EL (cell line): Measurements from ENCODE around the gene HSD11B2.

Source experiments
- DNase-seq: peaks from one replicate; pipeline ENCODE4 v3.0.0-alpha.2; 2016

HSD11B2 gene

GRCh38 chr16:67430977-67431774 lies at the start of gene HSD11B2:
TSS of gene HSD11B2 (plus strand) at chr16:67431121. CDS start at chr16:67431249, 128 bp downstream.
- DNase-seq = peak; percentile 68

- no peak for DNase-seq
These were observed 47.6 kb upstream of the HSD11B2 start for GRCh38 chr16:67383284-67383683.

GRCh38 chr16:67384778-67385510 lies 46.0 kb upstream of the HSD11B2 start:
- no peak for DNase-seq

- DNase-seq = no peak
These were observed 44.0 kb upstream of the HSD11B2 start for GRCh38 chr16:67386861-67387455.

GRCh38 chr16:67387479-67388079 lies 43.3 kb upstream of the HSD11B2 start:
- no peak for DNase-seq

- DNase-seq = no peak
These were observed 42.7 kb upstream of the HSD11B2 start for GRCh38 chr16:67388191-67388590.

GRCh38 chr16:67388591-67388990 lies 42.3 kb upstream of the HSD11B2 start:
- no peak for DNase-seq

GRCh38 chr16:67389911-67390815 lies 40.8 kb upstream of the HSD11B2 start:
- no peak for DNase-seq

GRCh38 chr16:67390816-67391423 lies 40.0 kb upstream of the HSD11B2 start:
- DNase-seq = no peak

- no peak for DNase-seq
These were observed 39.3 kb upstream of the HSD11B2 start for GRCh38 chr16:67391424-67392300.

GRCh38 chr16:67392301-67393059 lies 38.4 kb upstream of the HSD11B2 start:
- no peak for DNase-seq

GRCh38 chr16:67393111-67393787 lies 37.7 kb upstream of the HSD11B2 start, which contains the start of gene TPPP3:
TSS of gene TPPP3 (minus strand) at chr16:67393498. CDS start at chr16:67391111, 2,387 bp downstream.
- peak; percentile 78 for DNase-seq

- DNase-seq = no peak
These were observed 37.1 kb upstream of the HSD11B2 start for GRCh38 chr16:67393788-67394154.

GRCh38 chr16:67394155-67395104 lies 36.5 kb upstream of the HSD11B2 start:
- no peak for DNase-seq

- DNase-seq = no peak
These were observed 35.8 kb upstream of the HSD11B2 start for GRCh38 chr16:67395105-67395457.

GRCh38 chr16:67395458-67396158 lies 35.3 kb upstream of the HSD11B2 start:
- peak; percentile 43 for DNase-seq
